ENCODE measurements around the gene RORB.

- TF ChIP-seq CTCF (IDR thresholded peaks at IDR 0.05; ENCODE audit: poor library complexity, severe bottlenecking) (no peak), POLR2AphosphoS5 (IDR thresholded peaks at IDR 0.05) (no peak), EZH2 (IDR thresholded peaks at IDR 0.05; ENCODE audit: borderline replicate concordance, insufficient read depth, low read length, poor library complexity, severe bottlenecking) (no peak)
These were observed 200.4 kb downstream of the RORB start for GRCh38 chr9:74697535-74697934.

All from neural cell (in vitro differentiated cells).